Upper lobe of left lung (tissue), 6 donors: Measurements from ENCODE around the gene ATMIN. TPM values are rescaled to one million over a fixed set of nuclear protein-coding genes. Genes with fewer than 3 reads are reported as not detected.

Experiments
- ATAC-seq, 2 donors: fragments of 200-7000 bp; cut with Tn5 transposase; one replicate each; pipeline ENCODE4 v1.9.1; 2022; ENCODE audit warnings: mild to moderate bottlenecking in 2 of 2, moderate library complexity in 2 of 2; ENCODE audit not compliant: low FRiP score in 2 of 2
- DNase-seq, 2 donors: peaks; one replicate each; pipeline ENCODE4 v3.0.0-alpha.2; 2019 to 2020
- H3K27ac ChIP-seq, 4 donors: fragments of 200-600 bp; sonication (generic); one replicate each; pipeline ENCODE4 v1.5.1; 2016 to 2019
- H3K27me3 ChIP-seq, 4 donors: fragments of 200-600 bp; sonication (generic); one replicate each; pipeline ENCODE4 v1.5.1; 2017 to 2019
- H3K36me3 ChIP-seq, 4 donors: fragments of 200-600 bp; sonication (generic); one replicate each; pipeline ENCODE4 v1.5.1; 2016 to 2019
- H3K4me1 ChIP-seq, 4 donors: fragments of 200-600 bp; sonication (generic); one replicate each; pipeline ENCODE4 v1.5.1; 2018 to 2019
- H3K4me3 ChIP-seq, 4 donors: fragments of 200-600 bp; sonication (generic); one replicate each; pipeline ENCODE4 v1.5.1; 2017 to 2019; ENCODE audit warnings: mild to moderate bottlenecking in 2 of 4, moderate library complexity in 1 of 4
- H3K9me3 ChIP-seq, 4 donors: fragments of 200-600 bp; sonication (generic); one replicate each; pipeline ENCODE4 v1.5.1; 2018 to 2019
- CTCF ChIP-seq, 6 experiments: fragments of 450-650 bp in 4 of 6; fragments of 200-600 bp in 2 of 6; sonication (generic) in 2 of 6; IDR thresholded peaks; one replicate each; pipeline ENCODE4 v1.5.1; 2016 to 2019; ENCODE audit warnings: antibody characterized with exemption in 6 of 6
- EP300 ChIP-seq, 4 donors: sonication (generic); formaldehyde crosslinking; IDR thresholded peaks; one replicate each; pipeline ENCODE4 v1.5.1; 2017; ENCODE audit warnings: antibody characterized with exemption in 4 of 4, control low read depth in 2 of 4
- POLR2A ChIP-seq, 4 donors: fragments of 450-650 bp; IDR thresholded peaks; one replicate each; pipeline ENCODE4 v1.5.1; 2016 to 2017; ENCODE audit warnings: antibody characterized with exemption in 4 of 4, mild to moderate bottlenecking in 2 of 4
- POLR2AphosphoS5 ChIP-seq, 2 donors: sonication (generic); formaldehyde crosslinking; IDR thresholded peaks; one replicate each; pipeline ENCODE4 v1.5.1; 2017; ENCODE audit warnings: antibody characterized with exemption in 2 of 2
- WGBS, 2 donors: methylation state at CpG; one replicate each; pipeline ENCODE4 v1.1.5; 2017 to 2018; 5-methylcytosine and 5-hydroxymethylcytosine counted together
- total RNA-seq, 6 donors: library from RNA; depleted of rRNA in 4 of 6; stranded (reverse); fragments of >200 nt in 4 of 6; gene quantifications; one replicate each; pipeline versions ENCODE4 v1.1.0 to v1.2.1, GENCODE V29; 2016 to 2021
- donor health status: DM: no; HTN: no; CAD: no; lungs with moderate emphysema.
- donor health status: DM: no; HTN: yes; CAD: no; lungs with severe emphysema.

The ATMIN gene
- total RNA-seq, 6 donors from 2014 or later: 8.9 to 30.7 (median 23.4) TPM

GRCh38 chr16:81066681-81067080, 31.0 kb downstream of the ATMIN start:
- no peak for ATAC-seq
- H3K4me3 ChIP-seq: no peak overlapping the region
- H3K9me3 ChIP-seq: no peaks in the 10 kb centered on the region
- DNase-seq: no peak
- no peaks in the 10 kb centered on the region for H3K4me1 ChIP-seq
- H3K27ac ChIP-seq: no peak overlapping the region
- 79 to 87% methylated on average over 4 of the region's 4 CpGs for WGBS, 2 donors
- no peaks in the 10 kb centered on the region for H3K36me3 ChIP-seq
- H3K27me3 ChIP-seq: no peaks in the 10 kb centered on the region
- TF ChIP-seq CTCF (IDR thresholded peaks at IDR 0.05) (no peak), EP300 (IDR thresholded peaks at IDR 0.05) (no peak), POLR2AphosphoS5 (IDR thresholded peaks at IDR 0.05) (no peak), POLR2A (IDR thresholded peaks at IDR 0.05) (no peak)

GRCh38 chr16:81067166-81067565, 31.5 kb downstream of the ATMIN start:
- H3K4me3 ChIP-seq: no peak overlapping the region
- no peaks in the 10 kb centered on the region for H3K9me3 ChIP-seq
- H3K36me3 ChIP-seq: no peaks in the 10 kb centered on the region
- DNase-seq (no peak), ATAC-seq (no peak)
- 67 to 72% methylated on average over 1 of the region's 1 CpG for WGBS, 2 donors
- TF ChIP-seq POLR2A (IDR thresholded peaks at IDR 0.05) (no peak), CTCF (IDR thresholded peaks at IDR 0.05) (no peak), EP300 (IDR thresholded peaks at IDR 0.05) (no peak), POLR2AphosphoS5 (IDR thresholded peaks at IDR 0.05) (no peak)
- H3K4me1 ChIP-seq: no peaks in the 10 kb centered on the region
- H3K27me3 ChIP-seq: no peaks in the 10 kb centered on the region
- no peak overlapping the region for H3K27ac ChIP-seq

GRCh38 chr16:81069063-81069462, 33.4 kb downstream of the ATMIN start:
- Histone ChIP-seq H3K27ac (no peak overlapping the region), H3K4me1 (no peaks in the 10 kb centered on the region), H3K27me3 (no peaks in the 10 kb centered on the region), H3K9me3 (no peaks in the 10 kb centered on the region), H3K36me3 (no peaks in the 10 kb centered on the region), H3K4me3 (no peak overlapping the region)
- ATAC-seq: no peak
- TF ChIP-seq EP300 (IDR thresholded peaks at IDR 0.05): no peak
- 90 to 92% methylated on average over 4 of the region's 4 CpGs for WGBS, 2 donors
- DNase-seq: no peak

DNA sequence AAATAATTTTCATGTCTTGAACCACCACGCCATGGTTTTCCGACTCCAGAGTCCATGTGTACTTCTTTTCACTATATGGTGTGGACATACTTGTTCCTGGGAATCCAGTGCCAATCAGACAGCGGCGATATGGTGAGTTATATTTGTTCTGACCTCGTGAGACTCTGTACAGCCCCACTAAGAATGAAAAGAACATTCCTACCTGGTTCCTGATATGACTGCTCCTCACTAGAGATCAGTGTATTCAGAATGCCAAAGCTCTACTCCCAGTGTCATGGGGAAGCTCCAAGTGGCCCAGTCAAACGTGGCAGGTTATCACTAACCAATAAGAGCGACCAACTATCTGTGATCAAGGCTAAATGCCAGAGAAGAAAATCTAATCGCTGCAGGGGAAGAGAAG, 35.3 kb downstream of the ATMIN start:
- Histone ChIP-seq H3K27me3 (no peaks in the 10 kb centered on the region), H3K36me3 (no peaks in the 10 kb centered on the region), H3K27ac (no peak overlapping the region), H3K9me3 (no peaks in the 10 kb centered on the region), H3K4me3 (no peak overlapping the region), H3K4me1 (peaks cover 0 to 1% (median 0%) of the 10 kb centered on the region in 4 donors)
- ATAC-seq (no peak), DNase-seq (no peak)
- TF ChIP-seq POLR2AphosphoS5 (IDR thresholded peaks at IDR 0.05): no peak
- 89 to 91% methylated on average over 7 of the region's 8 CpGs for whole genome bisulfite sequencing, 2 donors

GRCh38 chr16:81071805-81072204, 36.2 kb downstream of the ATMIN start:
- Histone ChIP-seq H3K4me1 (peaks cover 4 to 7% (median 5%) of the 10 kb centered on the region in 4 donors), H3K4me3 (no peak overlapping the region), H3K27me3 (no peaks in the 10 kb centered on the region), H3K36me3 (no peaks in the 10 kb centered on the region), H3K9me3 (no peaks in the 10 kb centered on the region), H3K27ac (no peak overlapping the region)
- TF ChIP-seq POLR2A (IDR thresholded peaks at IDR 0.05) (no peak), EP300 (IDR thresholded peaks at IDR 0.05) (no peak), POLR2AphosphoS5 (IDR thresholded peaks at IDR 0.05) (no peak), CTCF (IDR thresholded peaks at IDR 0.05) (no peak)
- WGBS, 2 donors: 79 to 84% methylated on average over 4 of the region's 4 CpGs
- DNase-seq (no peak), ATAC-seq (no peak)

GRCh38 chr16:81073560-81074330, 38.1 kb downstream of the ATMIN start:
- TF ChIP-seq EP300 (IDR thresholded peaks at IDR 0.05) (no peak), POLR2AphosphoS5 (IDR thresholded peaks at IDR 0.05) (no peak), CTCF (IDR thresholded peaks at IDR 0.05) (no peak)
- no peaks in the 10 kb centered on the region for H3K27me3 ChIP-seq
- 68 to 72% methylated on average over 5 of the region's 5 CpGs for WGBS, 2 donors
- no peak overlapping the region for H3K4me3 ChIP-seq
- H3K36me3 ChIP-seq: no peaks in the 10 kb centered on the region
- ATAC-seq (no peak), DNase-seq (no peak)
- H3K27ac ChIP-seq: no peak overlapping the region
- H3K9me3 ChIP-seq: no peaks in the 10 kb centered on the region
- H3K4me1 ChIP-seq: peaks cover 4 to 14% (median 8%) of the 10 kb centered on the region in 4 donors
